AG20443 (cell line): ENCODE measurements around the gene TCF19.
A peak's percentile ranks its signal among the peaks of the same experiment; 100 is the strongest.

Source experiments
- DNase-seq: peaks from one replicate; pipeline ENCODE4 v3.0.0; 2012; ENCODE audit warnings: low spot score, mixed read lengths

TCF19 gene

GRCh38 chr6:31158140-31158862 is at the start of gene TCF19:
TCF19 (plus strand) TSS chr6:31158589; CDS start chr6:31159470, 881 bp downstream.
- DNase-seq = peak; percentile 100

- no peak for DNase-seq
Measured at GRCh38 chr6:31110825-31111582, 47.4 kb upstream of the TCF19 start.

GRCh38 chr6:31111712-31112111 is 46.7 kb upstream of the TCF19 start:
- no peak for DNase-seq

- DNase-seq = no peak
Measured at GRCh38 chr6:31112478-31112877, 45.9 kb upstream of the TCF19 start, which contains the start of gene C6orf15. C6orf15 (minus strand) TSS chr6:31112575; CDS start chr6:31112555, 20 bp downstream.

GRCh38 chr6:31113861-31114540 is 44.4 kb upstream of the TCF19 start:
- peak; percentile 73 for DNase-seq

- peak; percentile 94 for DNase-seq
Measured at GRCh38 chr6:31114541-31114878, 43.9 kb upstream of the TCF19 start, which contains the start of gene PSORS1C1. PSORS1C1 (plus strand) TSS chr6:31114800; CDS start chr6:31129633, 14,833 bp downstream.

- DNase-seq = peak; percentile 49
Measured at GRCh38 chr6:31114970-31115849, 43.2 kb upstream of the TCF19 start.

GRCh38 chr6:31115941-31116560 is 42.3 kb upstream of the TCF19 start:
- DNase-seq = no peak

GRCh38 chr6:31116661-31117385 is 41.6 kb upstream of the TCF19 start:
- DNase-seq = peak; percentile 64

GRCh38 chr6:31118178-31118577 is 40.2 kb upstream of the TCF19 start:
- DNase-seq = no peak

- no peak for DNase-seq
Measured at GRCh38 chr6:31120151-31120915, 38.1 kb upstream of the TCF19 start, which contains the start of gene CDSN. CDSN (minus strand) TSS chr6:31120446; CDS start chr6:31120419, 27 bp downstream.

- no peak for DNase-seq
Measured at GRCh38 chr6:31121131-31121790, 37.1 kb upstream of the TCF19 start.

- peak; percentile 86 for DNase-seq
Measured at GRCh38 chr6:31122791-31123706, 35.3 kb upstream of the TCF19 start.

GRCh38 chr6:31125162-31125561 is 33.2 kb upstream of the TCF19 start:
- DNase-seq = no peak

GRCh38 chr6:31125586-31126363 is 32.6 kb upstream of the TCF19 start:
- DNase-seq = peak; percentile 79

GRCh38 chr6:31126396-31127175 is 31.8 kb upstream of the TCF19 start:
- no peak for DNase-seq
